Measurements from ENCODE around the gene CCSER1. TPM values are rescaled to one million over a fixed set of nuclear protein-coding genes. Genes with fewer than 3 reads are reported as not detected.
"Not testable (repeated sequence)": the region's sequence is repeated elsewhere in the genome, so short reads cannot be mapped to it uniquely, and the experiment has no call there.

The CCSER1 gene
- total RNA-seq, 2 donors from 2014 or later = 1.5 to 2.7 TPM

DNA sequence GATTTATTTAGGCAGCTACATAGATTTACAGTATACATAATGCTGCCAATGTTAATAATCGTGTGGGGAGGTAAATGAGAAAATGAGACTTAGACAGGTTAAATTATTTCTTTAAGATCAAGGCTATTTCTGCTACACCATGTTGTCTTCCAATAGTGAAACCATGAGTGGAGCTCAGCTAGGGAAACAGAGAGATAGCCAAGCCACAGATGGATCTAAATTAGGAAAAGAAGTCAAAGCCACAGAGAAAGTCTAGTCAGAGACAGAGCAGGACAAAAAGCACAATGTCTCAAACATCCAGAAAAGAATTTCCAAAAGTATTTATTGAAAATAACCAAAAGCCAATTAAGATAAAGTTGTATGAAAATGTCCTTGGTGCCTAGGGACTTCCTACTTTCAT lies 1309.4 kb downstream of the CCSER1 start:
- ATAC-seq (ENCODE audit: insufficient number of reproducible peaks, low FRiP score, low read depth) (no peak), DNase-seq (ENCODE audit: low spot score) (no peak)
- no peaks in the 10 kb centered on the region for H3K27me3 ChIP-seq (replicated peaks; ENCODE audit: insufficient read depth)
- no peak overlapping the region for H3K27ac ChIP-seq
- TF ChIP-seq, protein P1, sequence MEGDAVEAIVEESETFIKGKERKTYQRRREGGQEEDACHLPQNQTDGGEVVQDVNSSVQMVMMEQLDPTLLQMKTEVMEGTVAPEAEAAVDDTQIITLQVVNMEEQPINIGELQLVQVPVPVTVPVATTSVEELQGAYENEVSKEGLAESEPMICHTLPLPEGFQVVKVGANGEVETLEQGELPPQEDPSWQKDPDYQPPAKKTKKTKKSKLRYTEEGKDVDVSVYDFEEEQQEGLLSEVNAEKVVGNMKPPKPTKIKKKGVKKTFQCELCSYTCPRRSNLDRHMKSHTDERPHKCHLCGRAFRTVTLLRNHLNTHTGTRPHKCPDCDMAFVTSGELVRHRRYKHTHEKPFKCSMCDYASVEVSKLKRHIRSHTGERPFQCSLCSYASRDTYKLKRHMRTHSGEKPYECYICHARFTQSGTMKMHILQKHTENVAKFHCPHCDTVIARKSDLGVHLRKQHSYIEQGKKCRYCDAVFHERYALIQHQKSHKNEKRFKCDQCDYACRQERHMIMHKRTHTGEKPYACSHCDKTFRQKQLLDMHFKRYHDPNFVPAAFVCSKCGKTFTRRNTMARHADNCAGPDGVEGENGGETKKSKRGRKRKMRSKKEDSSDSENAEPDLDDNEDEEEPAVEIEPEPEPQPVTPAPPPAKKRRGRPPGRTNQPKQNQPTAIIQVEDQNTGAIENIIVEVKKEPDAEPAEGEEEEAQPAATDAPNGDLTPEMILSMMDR (IDR thresholded peaks at IDR 0.05) = no peak
- H3K9me3 ChIP-seq = no peaks in the 10 kb centered on the region
- no peaks in the 10 kb centered on the region for H3K4me1 ChIP-seq (ENCODE audit: control insufficient read depth in 1 of 2, low read depth in 2 of 2)
- no peaks in the 10 kb centered on the region for H3K36me3 ChIP-seq
- no peak overlapping the region for H3K4me3 ChIP-seq

DNA sequence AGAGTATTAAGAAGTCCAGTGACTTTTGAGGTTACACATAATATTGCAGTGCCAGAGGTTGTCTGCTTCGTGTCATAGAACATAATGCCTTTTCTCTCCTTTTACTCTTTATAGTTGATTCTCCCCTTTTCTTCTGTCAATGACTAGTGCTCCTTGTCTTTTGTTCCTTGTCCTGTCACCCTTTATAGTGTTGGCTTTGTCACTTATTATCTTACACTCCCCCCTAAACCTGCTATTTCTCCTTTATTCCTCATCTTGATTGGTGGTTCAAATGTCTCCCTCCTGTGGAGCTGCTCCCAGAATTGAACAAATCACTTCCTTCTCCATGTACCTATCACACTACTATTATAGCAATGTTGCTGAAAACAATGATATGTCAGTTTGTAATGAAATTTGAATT lies 1320.0 kb downstream of the CCSER1 start:
- Histone ChIP-seq H3K4me3 (no peak overlapping the region), H3K27ac (no peak overlapping the region), H3K27me3 (replicated peaks; ENCODE audit: insufficient read depth) (no peaks in the 10 kb centered on the region), H3K36me3 (no peaks in the 10 kb centered on the region), H3K4me1 (ENCODE audit: control insufficient read depth in 1 of 2, low read depth in 2 of 2) (no peaks in the 10 kb centered on the region), H3K9me3 (no peaks in the 10 kb centered on the region)
- ATAC-seq (ENCODE audit: insufficient number of reproducible peaks, low FRiP score, low read depth) = no peak
- TF ChIP-seq, protein P1 (IDR thresholded peaks at IDR 0.05) = no peak
- no peak for DNase-seq (ENCODE audit: low spot score)

DNA sequence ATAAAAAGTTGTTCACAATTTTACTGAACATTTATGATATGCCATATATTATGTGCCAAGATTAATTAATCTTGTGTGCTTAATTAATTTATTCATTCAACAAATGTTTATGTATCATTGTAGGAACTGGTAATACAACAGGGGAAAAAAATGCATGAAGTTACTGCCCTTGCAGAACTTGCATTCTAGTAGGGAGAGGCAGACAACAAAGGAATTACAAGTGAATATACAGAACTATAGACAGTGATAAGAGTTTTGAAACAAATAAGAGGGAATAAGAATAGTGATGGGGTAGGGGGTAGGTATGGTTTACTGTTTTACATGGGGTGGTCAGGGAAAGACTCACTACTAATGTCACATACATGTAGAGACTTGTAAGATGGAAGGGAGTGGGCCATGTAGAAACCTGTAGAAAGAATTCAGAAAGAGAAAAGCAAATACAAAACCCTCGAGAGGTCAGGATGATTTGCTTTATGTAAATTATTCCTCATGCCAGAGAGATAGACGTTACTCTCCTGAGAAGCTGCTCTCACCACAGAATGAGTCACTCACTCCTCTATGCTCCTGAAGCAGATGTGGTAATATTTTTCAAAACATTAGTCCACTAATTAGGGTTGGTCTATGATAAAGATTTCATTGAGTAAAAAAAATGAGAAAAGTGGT lies 1321.6 kb downstream of the CCSER1 start:
- H3K27ac ChIP-seq = no peak overlapping the region

DNA sequence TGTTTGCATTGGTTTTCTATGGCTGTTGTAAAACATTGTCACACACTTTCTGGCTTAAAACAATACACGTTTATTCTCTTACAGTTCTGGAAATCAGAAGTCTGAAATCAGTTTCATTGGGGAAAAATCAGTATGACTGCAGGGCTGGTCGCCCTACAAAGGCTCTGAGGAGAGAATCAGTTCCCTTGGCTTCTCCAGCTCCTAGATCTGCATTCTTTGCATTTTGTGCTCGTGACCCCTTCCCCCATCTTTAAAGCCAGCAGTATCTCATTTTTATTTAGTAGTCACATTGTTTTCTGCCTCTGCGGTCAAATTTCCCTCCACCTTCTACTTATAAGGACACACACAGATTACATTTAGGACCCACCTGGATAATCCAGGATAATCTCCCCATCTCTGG lies 1326.9 kb downstream of the CCSER1 start:
- TF ChIP-seq, protein P1 (IDR thresholded peaks at IDR 0.05) = no peak
- DNase-seq (ENCODE audit: low spot score) = no peak

More for the DNA sequence above, 1321.6 kb downstream of the CCSER1 start:
- no peaks in the 10 kb centered on the region for H3K4me1 ChIP-seq (ENCODE audit: control insufficient read depth in 1 of 2, low read depth in 2 of 2)
- DNase-seq (ENCODE audit: low spot score) = no peak
- H3K27me3 ChIP-seq (replicated peaks; ENCODE audit: insufficient read depth) = no peaks in the 10 kb centered on the region
- H3K4me3 ChIP-seq = no peak overlapping the region
- TF ChIP-seq, protein P1 (IDR thresholded peaks at IDR 0.05) = no peak
- H3K36me3 ChIP-seq = no peaks in the 10 kb centered on the region
- H3K9me3 ChIP-seq = no peaks in the 10 kb centered on the region
- ATAC-seq (ENCODE audit: insufficient number of reproducible peaks, low FRiP score, low read depth) = no peak

DNA sequence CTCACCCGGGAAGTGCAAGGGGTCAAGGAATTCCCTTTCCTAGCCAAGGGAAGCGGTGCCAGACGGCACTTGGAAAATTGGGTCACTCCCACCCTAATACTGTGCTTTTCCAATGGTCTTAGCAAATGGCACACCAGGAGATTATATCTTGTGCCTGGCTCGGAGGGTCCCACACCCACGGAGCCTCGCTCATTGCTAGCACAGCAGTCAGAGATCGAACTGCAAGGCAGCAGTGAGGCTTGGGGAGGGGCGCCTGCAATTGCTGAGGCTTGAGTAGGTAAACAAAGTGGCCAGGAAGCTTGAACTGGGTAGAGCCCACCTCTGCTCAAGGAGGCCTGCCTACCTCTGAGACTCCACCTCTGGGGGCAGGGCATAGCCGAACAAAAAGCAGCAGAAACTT lies 1335.4 kb downstream of the CCSER1 start:
- not testable (repeated sequence) for ATAC-seq (ENCODE audit: insufficient number of reproducible peaks, low FRiP score, low read depth); DNase-seq (ENCODE audit: low spot score); H3K36me3 ChIP-seq; H3K4me3 ChIP-seq; H3K4me1 ChIP-seq (ENCODE audit: control insufficient read depth in 1 of 2, low read depth in 2 of 2); H3K27me3 ChIP-seq (replicated peaks; ENCODE audit: insufficient read depth); H3K27ac ChIP-seq; H3K9me3 ChIP-seq

More for the DNA sequence above, 1326.9 kb downstream of the CCSER1 start:
- ATAC-seq (ENCODE audit: insufficient number of reproducible peaks, low FRiP score, low read depth) = no peak
- Histone ChIP-seq H3K4me1 (ENCODE audit: control insufficient read depth in 1 of 2, low read depth in 2 of 2) (no peaks in the 10 kb centered on the region), H3K4me3 (no peak overlapping the region), H3K27me3 (replicated peaks; ENCODE audit: insufficient read depth) (no peaks in the 10 kb centered on the region), H3K36me3 (no peaks in the 10 kb centered on the region), H3K9me3 (no peaks in the 10 kb centered on the region), H3K27ac (no peak overlapping the region)

DNA sequence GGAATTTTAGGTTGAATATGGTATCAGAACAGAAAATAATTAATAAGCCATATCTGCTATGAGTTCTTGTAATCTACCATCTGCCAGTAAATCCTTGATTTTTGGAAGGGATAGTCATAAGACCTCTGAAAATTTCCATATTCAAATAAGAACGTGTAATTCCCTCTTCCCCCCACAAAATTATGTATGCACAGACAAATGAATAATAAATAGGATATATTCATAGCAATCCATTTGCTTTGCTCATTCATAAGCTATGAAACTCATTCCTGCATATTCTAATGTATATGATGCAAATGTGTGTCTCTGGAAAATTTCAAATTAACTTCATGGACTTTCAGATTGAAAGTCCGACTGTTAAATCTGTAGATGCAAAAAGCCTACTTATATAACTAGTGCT lies 1343.5 kb downstream of the CCSER1 start:
- no peak for ATAC-seq (ENCODE audit: insufficient number of reproducible peaks, low FRiP score, low read depth)
- no peak overlapping the region for H3K4me3 ChIP-seq

More for the DNA sequence above, 1343.5 kb downstream of the CCSER1 start:
- no peak for DNase-seq (ENCODE audit: low spot score)
- Histone ChIP-seq H3K27me3 (replicated peaks; ENCODE audit: insufficient read depth) (no peaks in the 10 kb centered on the region), H3K9me3 (no peaks in the 10 kb centered on the region), H3K4me1 (ENCODE audit: control insufficient read depth in 1 of 2, low read depth in 2 of 2) (no peaks in the 10 kb centered on the region), H3K27ac (no peak overlapping the region), H3K36me3 (no peaks in the 10 kb centered on the region)
- TF ChIP-seq, protein P1 (IDR thresholded peaks at IDR 0.05) = no peak

All from thoracic aorta (tissue), 2 donors.